ENCODE measurements around the gene PSMF1. TPM values are rescaled to one million over a fixed set of nuclear protein-coding genes. Genes with fewer than 3 reads are reported as not detected.

The PSMF1 gene
- total RNA-seq, 3 donors from 2014 or later, result 113 to 118 (median 117) TPM

GRCh38 chr20:1122388-1123315 is 4.2 kb downstream of the PSMF1 start:
- no peak overlapping the region for H3K4me3 ChIP-seq
- no peaks in the 10 kb centered on the region for H3K36me3 ChIP-seq (ENCODE audit: low read depth)
- H3K4me1 ChIP-seq (ENCODE audit: low read depth), result peaks cover 41% of the 10 kb centered on the region
- no peak for TF ChIP-seq CTCF (IDR thresholded peaks at IDR 0.05)
- ATAC-seq (peak; percentile 26), DNase-seq (peak; percentile 56 to 78 (median 58))
- H3K9me3 ChIP-seq, result no peaks in the 10 kb centered on the region
- intact Hi-C loops (cut with DNase I, micrococcal nuclease), result no loop called here

- no peak for TF ChIP-seq CTCF (IDR thresholded peaks at IDR 0.05)
- no peak overlapping the region for H3K4me3 ChIP-seq
- no peaks in the 10 kb centered on the region for H3K9me3 ChIP-seq
- intact Hi-C loops (cut with DNase I, micrococcal nuclease), result no loop called here
- DNase-seq (no peak), ATAC-seq (no peak)
- H3K4me1 ChIP-seq (ENCODE audit: low read depth), result peaks cover 35% of the 10 kb centered on the region
- H3K36me3 ChIP-seq (ENCODE audit: low read depth), result no peaks in the 10 kb centered on the region
Observed at GRCh38 chr20:1123666-1124065, 5.3 kb downstream of the PSMF1 start.

- Histone ChIP-seq H3K4me1 (ENCODE audit: low read depth) (peaks cover 31% of the 10 kb centered on the region), H3K36me3 (ENCODE audit: low read depth) (no peaks in the 10 kb centered on the region), H3K9me3 (no peaks in the 10 kb centered on the region), H3K4me3 (no peak overlapping the region)
- no peak for TF ChIP-seq CTCF (IDR thresholded peaks at IDR 0.05)
- intact Hi-C loops (cut with DNase I, micrococcal nuclease), result no loop called here
- DNase-seq (no peak), ATAC-seq (no peak)
Observed at GRCh38 chr20:1124421-1124820, 6.0 kb downstream of the PSMF1 start.

- ATAC-seq (no peak), DNase-seq (no peak)
- H3K4me3 ChIP-seq, result no peak overlapping the region
- H3K9me3 ChIP-seq, result no peaks in the 10 kb centered on the region
- no peaks in the 10 kb centered on the region for H3K36me3 ChIP-seq (ENCODE audit: low read depth)
- intact Hi-C loops (cut with DNase I, micrococcal nuclease), result no loop called here
- peaks cover 23% of the 10 kb centered on the region for H3K4me1 ChIP-seq (ENCODE audit: low read depth)
- TF ChIP-seq CTCF (IDR thresholded peaks at IDR 0.05), result no peak
Observed at GRCh38 chr20:1125277-1125676, 6.9 kb downstream of the PSMF1 start.

GRCh38 chr20:1127840-1128239 is 9.4 kb downstream of the PSMF1 start:
- H3K4me1 ChIP-seq (ENCODE audit: low read depth), result no peaks in the 10 kb centered on the region
- intact Hi-C loops (cut with DNase I, micrococcal nuclease), result no loop called here
- no peak overlapping the region for H3K4me3 ChIP-seq
- no peaks in the 10 kb centered on the region for H3K9me3 ChIP-seq
- H3K36me3 ChIP-seq (ENCODE audit: low read depth), result no peaks in the 10 kb centered on the region
- DNase-seq (no peak), ATAC-seq (no peak)
- TF ChIP-seq CTCF (IDR thresholded peaks at IDR 0.05), result no peak
